ENCODE results near the gene SPPL2C.

DNA sequence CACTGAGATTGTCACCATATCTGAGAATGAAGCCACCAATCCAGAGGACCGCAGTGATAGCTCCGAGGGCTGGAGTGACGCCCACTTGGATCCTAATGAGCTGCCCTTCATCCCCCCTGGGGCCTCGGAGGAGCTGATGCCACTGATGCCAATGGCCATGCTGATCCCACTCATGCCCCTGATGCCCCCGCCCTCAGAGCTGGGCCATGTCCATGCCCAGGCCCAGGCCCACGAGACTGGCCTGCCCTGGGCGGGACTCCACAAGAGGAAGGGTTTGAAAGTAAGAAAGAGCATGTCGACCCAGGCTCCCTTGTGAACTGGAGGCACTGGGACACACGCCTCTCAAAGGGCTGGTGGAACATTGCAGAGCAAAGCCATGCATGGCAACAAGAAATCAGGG, 2.0 kb downstream of the SPPL2C start:
- TF ChIP-seq POLR2A (IDR thresholded peaks at IDR 0.05) = no peak
- TF ChIP-seq, protein P1, sequence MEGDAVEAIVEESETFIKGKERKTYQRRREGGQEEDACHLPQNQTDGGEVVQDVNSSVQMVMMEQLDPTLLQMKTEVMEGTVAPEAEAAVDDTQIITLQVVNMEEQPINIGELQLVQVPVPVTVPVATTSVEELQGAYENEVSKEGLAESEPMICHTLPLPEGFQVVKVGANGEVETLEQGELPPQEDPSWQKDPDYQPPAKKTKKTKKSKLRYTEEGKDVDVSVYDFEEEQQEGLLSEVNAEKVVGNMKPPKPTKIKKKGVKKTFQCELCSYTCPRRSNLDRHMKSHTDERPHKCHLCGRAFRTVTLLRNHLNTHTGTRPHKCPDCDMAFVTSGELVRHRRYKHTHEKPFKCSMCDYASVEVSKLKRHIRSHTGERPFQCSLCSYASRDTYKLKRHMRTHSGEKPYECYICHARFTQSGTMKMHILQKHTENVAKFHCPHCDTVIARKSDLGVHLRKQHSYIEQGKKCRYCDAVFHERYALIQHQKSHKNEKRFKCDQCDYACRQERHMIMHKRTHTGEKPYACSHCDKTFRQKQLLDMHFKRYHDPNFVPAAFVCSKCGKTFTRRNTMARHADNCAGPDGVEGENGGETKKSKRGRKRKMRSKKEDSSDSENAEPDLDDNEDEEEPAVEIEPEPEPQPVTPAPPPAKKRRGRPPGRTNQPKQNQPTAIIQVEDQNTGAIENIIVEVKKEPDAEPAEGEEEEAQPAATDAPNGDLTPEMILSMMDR (IDR thresholded peaks at IDR 0.05) = no peak

Data from Peyer's patch (tissue), 4 donors.